Retinal pigment epithelial cell (primary cell): ENCODE measurements around the gene ADAMTS2.

Experiments
- DNase-seq: peaks from one replicate; pipeline ENCODE4 v3.0.0-alpha.2; 2010; ENCODE audit warnings: low read depth
- H3K4me3 ChIP-seq: 2 replicates; pipeline ENCODE4 v1.5.1; 2011; ENCODE audit warnings: mild to moderate bottlenecking, low read length, control low read depth, moderate library complexity
- CTCF ChIP-seq: conservative IDR thresholded peaks from 2 replicates; pipeline ENCODE4 v1.5.1; 2011; ENCODE audit warnings: low read depth, low read length, control low read depth, inconsistent platforms

Gene ADAMTS2

GRCh38 chr5:179149278-179149677 is 196.0 kb downstream of the ADAMTS2 start:
- H3K4me3 ChIP-seq, result no peak overlapping the region
- TF ChIP-seq CTCF, result no peak
- DNase-seq, result no peak

GRCh38 chr5:179148703-179149170 is 196.5 kb downstream of the ADAMTS2 start:
- no peak for TF ChIP-seq CTCF
- DNase-seq, result no peak
- H3K4me3 ChIP-seq, result no peak overlapping the region

GRCh38 chr5:179147991-179148702 is 197.1 kb downstream of the ADAMTS2 start:
- H3K4me3 ChIP-seq, result no peak overlapping the region
- DNase-seq, result no peak
- TF ChIP-seq CTCF, result no peak

- no peak for TF ChIP-seq CTCF
- no peak for DNase-seq
- H3K4me3 ChIP-seq, result no peak overlapping the region
Measured at GRCh38 chr5:179146277-179146676, 199.0 kb downstream of the ADAMTS2 start.

GRCh38 chr5:179143446-179143845 is 201.8 kb downstream of the ADAMTS2 start:
- TF ChIP-seq CTCF, result peak; percentile 20
- DNase-seq, result no peak
- H3K4me3 ChIP-seq, result no peak overlapping the region

GRCh38 chr5:179142434-179143198 is 202.6 kb downstream of the ADAMTS2 start:
- no peak overlapping the region for H3K4me3 ChIP-seq
- no peak for TF ChIP-seq CTCF
- DNase-seq, result peak; percentile 3
